ENCODE measurements around the gene SLC25A28.

DNA sequence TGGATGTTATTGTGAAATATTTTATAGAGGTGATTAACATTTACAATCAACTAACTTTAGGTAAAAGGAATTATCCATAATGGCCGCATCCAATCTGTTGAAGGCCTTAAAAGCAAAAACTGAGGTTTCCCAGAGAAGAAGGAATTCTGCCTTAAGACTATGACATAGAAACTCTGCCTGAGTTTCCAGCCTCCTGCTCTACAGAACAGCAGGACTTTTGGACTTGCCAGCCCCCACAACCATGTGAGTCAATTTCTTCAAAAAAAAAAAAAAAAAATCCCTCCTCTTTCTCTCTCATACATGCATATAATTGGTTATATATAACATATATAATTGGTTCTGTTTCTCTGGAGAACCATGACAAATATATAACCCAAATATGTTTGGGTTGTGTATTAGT is 15.4 kb downstream of the SLC25A28 start:
- TF ChIP-seq, protein P1, sequence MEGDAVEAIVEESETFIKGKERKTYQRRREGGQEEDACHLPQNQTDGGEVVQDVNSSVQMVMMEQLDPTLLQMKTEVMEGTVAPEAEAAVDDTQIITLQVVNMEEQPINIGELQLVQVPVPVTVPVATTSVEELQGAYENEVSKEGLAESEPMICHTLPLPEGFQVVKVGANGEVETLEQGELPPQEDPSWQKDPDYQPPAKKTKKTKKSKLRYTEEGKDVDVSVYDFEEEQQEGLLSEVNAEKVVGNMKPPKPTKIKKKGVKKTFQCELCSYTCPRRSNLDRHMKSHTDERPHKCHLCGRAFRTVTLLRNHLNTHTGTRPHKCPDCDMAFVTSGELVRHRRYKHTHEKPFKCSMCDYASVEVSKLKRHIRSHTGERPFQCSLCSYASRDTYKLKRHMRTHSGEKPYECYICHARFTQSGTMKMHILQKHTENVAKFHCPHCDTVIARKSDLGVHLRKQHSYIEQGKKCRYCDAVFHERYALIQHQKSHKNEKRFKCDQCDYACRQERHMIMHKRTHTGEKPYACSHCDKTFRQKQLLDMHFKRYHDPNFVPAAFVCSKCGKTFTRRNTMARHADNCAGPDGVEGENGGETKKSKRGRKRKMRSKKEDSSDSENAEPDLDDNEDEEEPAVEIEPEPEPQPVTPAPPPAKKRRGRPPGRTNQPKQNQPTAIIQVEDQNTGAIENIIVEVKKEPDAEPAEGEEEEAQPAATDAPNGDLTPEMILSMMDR (IDR thresholded peaks at IDR 0.05), result no peak
- no peak for TF ChIP-seq POLR2A (IDR thresholded peaks at IDR 0.05)
